Effector memory CD8-positive, alpha-beta T cell (primary cell): Measurements from ENCODE around the gene SZT2.

Experiments
- ATAC-seq: fragments of 150-1000 bp; cut with Tn5 transposase; replicated peaks from 2 replicates; pipeline ENCODE4 v1.10.0; 2021; ENCODE audit warnings: mild to moderate bottlenecking, moderate library complexity
- DNase-seq, 3 experiments: peaks; one replicate each; pipeline ENCODE4 v3.0.0; 2021
- H3K27ac Mint-ChIP-seq, 2 donors: one replicate each; pipeline ENCODE4 v1.8.0; 2022; ENCODE audit warnings: mild to moderate bottlenecking in 2 of 2, mixed read lengths in 2 of 2, moderate library complexity in 2 of 2
- H3K27me3 Mint-ChIP-seq, 2 donors: one replicate each; pipeline ENCODE4 v1.8.0; 2022; ENCODE audit warnings: mixed read lengths in 2 of 2
- H3K36me3 Mint-ChIP-seq: one replicate; pipeline ENCODE4 v1.8.0; 2022; ENCODE audit warnings: mild to moderate bottlenecking, moderate library complexity, mixed read lengths; ENCODE audit not compliant: insufficient read depth
- H3K4me1 Mint-ChIP-seq, 2 donors: one replicate each; pipeline ENCODE4 v1.8.0; 2022; ENCODE audit warnings: low read depth in 2 of 2, mixed read lengths in 2 of 2
- H3K4me3 Mint-ChIP-seq, 2 donors: one replicate each; pipeline ENCODE4 v1.8.0; 2022; ENCODE audit warnings: mild to moderate bottlenecking in 2 of 2, mixed read lengths in 2 of 2, moderate library complexity in 2 of 2
- H3K9me3 Mint-ChIP-seq, 2 donors: one replicate each; pipeline ENCODE4 v1.8.0; 2022; ENCODE audit warnings: mixed read lengths in 2 of 2

Gene SZT2

DNA sequence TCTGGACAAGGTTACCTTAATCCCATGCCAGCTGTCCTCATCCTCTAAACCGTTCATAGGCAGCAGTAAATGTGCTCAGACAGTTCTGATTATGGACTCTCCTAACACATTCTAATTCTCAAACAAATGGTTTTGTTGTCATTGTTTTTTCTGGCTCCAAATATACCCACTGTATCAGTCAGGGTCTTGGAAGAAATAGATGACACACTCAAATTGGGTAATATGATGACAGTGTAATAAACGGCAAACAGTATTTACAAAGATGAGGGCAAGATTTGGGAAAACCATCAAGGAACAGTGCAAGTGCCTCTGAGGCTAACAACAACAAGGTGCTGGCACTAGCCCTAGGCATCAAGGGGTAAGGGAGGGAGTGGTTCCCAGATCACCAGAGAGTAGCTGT is 35.2 kb upstream of the SZT2 start:
- Mint-ChIP-seq H3K27ac (no peak overlapping the region), H3K27me3 (no peaks in the 10 kb centered on the region), H3K4me1 (peaks cover 13 to 17% of the 10 kb centered on the region in 2 donors), H3K36me3 (peaks cover 4% of the 10 kb centered on the region), H3K4me3 (no peak overlapping the region), H3K9me3 (no peaks in the 10 kb centered on the region)
- ATAC-seq (no peak), DNase-seq (no peak)

DNA sequence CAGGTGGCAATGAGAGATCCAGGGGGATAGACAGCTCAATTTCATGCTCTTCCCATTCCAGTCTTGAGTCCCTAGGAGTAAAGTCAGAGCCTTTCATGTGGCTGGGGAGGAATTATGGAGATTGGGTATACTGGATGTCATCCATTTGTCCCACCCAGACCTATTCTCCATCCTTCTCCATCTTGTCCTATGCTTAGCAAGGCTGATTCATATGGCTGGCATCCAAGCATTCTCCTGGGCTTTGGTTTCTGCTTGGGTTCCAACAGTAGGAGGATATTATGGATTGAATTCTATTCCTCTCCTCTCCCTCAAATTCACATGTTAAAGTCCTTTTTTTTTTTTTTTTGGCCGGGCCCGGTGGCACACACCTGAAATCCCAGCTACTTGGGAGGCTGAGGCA is 34.8 kb upstream of the SZT2 start:
- Mint-ChIP-seq H3K4me1 (peaks cover 9 to 17% of the 10 kb centered on the region in 2 donors), H3K9me3 (no peaks in the 10 kb centered on the region)
- DNase-seq = no peak

DNA sequence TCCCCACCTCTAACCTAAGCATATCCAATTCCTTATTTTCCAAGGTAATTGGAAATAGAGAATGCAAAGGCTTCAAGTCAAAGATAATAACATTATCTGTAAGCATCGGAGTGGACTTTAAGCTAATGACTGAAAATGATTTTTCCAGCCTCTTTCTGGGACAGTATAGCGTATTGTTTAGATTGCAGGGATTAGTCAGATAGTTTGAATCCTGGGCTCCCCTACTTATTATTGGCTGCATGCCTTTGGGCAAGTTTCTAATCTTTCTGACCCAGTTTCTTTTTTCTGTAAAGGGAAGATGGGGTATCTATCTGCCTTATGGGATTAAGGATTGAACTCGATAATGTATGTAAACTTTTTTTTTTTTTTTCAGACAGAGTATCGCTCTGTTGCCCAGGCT is 32.4 kb upstream of the SZT2 start:
- H3K27ac Mint-ChIP-seq = no peak overlapping the region
- ATAC-seq = no peak
- H3K36me3 Mint-ChIP-seq = peaks cover 3% of the 10 kb centered on the region
- H3K9me3 Mint-ChIP-seq = no peaks in the 10 kb centered on the region
- H3K27me3 Mint-ChIP-seq = no peaks in the 10 kb centered on the region
- no peak for DNase-seq
- no peak overlapping the region for H3K4me3 Mint-ChIP-seq
- H3K4me1 Mint-ChIP-seq = peaks cover 15 to 18% of the 10 kb centered on the region in 2 donors

More for the DNA sequence above, 34.8 kb upstream of the SZT2 start:
- ATAC-seq = no peak
- Mint-ChIP-seq H3K27me3 (no peaks in the 10 kb centered on the region), H3K27ac (no peak overlapping the region), H3K4me3 (no peak overlapping the region), H3K36me3 (peaks cover 3% of the 10 kb centered on the region)

DNA sequence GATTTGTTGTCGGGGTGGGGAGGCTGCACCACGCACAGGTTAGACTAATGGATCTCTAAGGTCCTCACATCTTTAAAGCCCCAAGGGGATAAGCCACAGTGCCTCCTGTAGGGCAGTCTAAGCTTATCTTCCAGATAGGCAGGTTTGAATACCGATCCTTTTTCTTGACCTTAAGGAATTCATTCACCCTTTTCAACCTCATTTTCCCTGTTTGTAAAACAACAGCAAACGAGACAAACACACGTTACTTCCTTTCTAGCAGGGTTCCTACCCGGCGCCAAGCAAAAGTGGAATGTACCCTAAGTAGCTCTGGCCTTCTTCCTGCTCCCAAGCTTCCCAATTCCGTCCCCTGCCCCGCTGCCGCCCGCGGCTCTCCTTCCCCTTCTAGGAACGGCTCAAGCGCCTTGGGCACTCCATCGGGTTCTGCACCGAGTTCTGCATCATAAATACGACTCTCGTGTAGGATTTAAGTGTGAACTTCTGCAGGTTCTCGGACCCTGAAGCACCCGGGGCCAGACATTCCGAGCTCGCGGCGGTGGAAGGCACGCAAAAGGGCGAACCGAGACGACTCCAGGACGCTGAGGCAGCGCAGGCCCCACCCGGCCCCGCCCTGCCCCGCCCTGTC is 31.5 kb upstream of the SZT2 start:
- DNase-seq = no peak
- peak overlapping the region; percentile 76 to 88 for H3K4me3 Mint-ChIP-seq
- H3K4me1 Mint-ChIP-seq = peaks cover 15 to 18% of the 10 kb centered on the region in 2 donors
- H3K9me3 Mint-ChIP-seq = no peaks in the 10 kb centered on the region
- ATAC-seq = peak; percentile 23
- H3K27me3 Mint-ChIP-seq = no peaks in the 10 kb centered on the region
- peaks cover 8% of the 10 kb centered on the region for H3K36me3 Mint-ChIP-seq
- H3K27ac Mint-ChIP-seq = peak overlapping the region; percentile 27 to 41

DNA sequence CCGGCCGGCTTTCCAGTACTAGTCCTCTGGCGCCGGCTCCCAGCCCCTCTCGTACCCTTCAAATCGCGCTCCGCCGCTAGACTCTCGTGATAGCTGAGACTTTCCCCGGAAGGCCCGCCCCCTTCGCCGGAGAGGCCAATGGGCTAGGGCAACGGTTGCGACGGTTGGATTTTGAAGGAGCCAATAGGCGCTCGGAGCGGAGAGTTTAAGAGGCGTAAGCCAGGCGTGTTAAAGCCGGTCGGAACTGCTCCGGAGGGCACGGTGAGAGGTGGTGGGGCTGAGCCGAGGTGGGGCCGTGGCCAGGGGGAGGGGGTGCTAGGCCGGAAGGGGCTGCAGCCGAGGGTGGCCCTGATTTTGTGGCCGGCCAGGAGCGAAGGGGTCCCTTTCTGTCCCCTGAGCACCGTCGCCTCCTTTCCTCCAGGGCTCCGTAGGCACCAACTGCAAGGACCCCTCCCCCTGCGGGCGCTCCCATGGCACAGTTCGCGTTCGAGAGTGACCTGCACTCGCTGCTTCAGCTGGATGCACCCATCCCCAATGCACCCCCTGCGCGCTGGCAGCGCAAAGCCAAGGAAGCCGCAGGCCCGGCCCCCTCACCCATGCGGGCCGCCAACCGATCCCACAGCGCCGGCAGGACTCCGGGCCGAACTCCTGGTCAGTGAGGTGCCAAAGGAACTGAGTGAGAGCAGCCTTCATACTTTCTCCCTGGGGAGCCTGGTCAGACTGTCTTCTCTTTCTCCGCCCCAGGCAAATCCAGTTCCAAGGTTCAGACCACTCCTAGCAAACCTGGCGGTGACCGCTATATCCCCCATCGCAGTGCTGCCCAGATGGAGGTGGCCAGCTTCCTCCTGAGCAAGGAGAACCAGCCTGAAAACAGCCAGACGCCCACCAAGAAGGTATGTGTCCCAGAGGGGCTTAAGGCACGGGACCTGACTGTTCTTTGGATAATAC is 30.7 kb upstream of the SZT2 start, which contains the start of gene CDC20:
CDC20 (plus strand) TSS at position 236 of the 948 bp plus-strand sequence; CDS start at position 471, 235 bp downstream.
- Mint-ChIP-seq H3K4me3 (peak within 1 kb of the TSS; percentile 76 to 88), H3K27ac (peak within 1 kb of the TSS; percentile 41 to 73), H3K4me1 (peaks cover 15 to 18% of the 10 kb centered on the region in 2 donors), H3K36me3 (peaks cover 15% of the 10 kb centered on the region), H3K9me3 (no peaks in the 10 kb centered on the region), H3K27me3 (no peaks in the 10 kb centered on the region)
- DNase-seq (peak; percentile 95 to 98 (median 97)), ATAC-seq (peak; percentile 98)

DNA sequence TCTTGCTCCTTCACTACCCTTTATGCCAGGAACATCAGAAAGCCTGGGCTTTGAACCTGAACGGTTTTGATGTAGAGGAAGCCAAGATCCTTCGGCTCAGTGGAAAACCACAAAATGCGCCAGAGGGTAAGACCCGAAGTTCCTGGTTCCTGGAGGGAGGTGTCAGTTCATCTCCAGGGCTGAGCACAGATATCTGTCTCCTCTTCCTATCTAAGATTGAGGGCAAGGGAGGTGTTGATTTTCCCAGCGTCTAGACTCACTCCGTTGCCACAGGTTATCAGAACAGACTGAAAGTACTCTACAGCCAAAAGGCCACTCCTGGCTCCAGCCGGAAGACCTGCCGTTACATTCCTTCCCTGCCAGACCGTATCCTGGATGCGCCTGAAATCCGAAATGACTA is 30.0 kb upstream of the SZT2 start:
- Mint-ChIP-seq H3K9me3 (no peaks in the 10 kb centered on the region), H3K27me3 (no peaks in the 10 kb centered on the region), H3K4me1 (peaks cover 16 to 20% of the 10 kb centered on the region in 2 donors), H3K4me3 (peak overlapping the region; percentile 76 to 88), H3K27ac (peak overlapping the region in 1 of 2 donors; percentile 73), H3K36me3 (peaks cover 18% of the 10 kb centered on the region)
- no peak for DNase-seq
- no peak for ATAC-seq

DNA sequence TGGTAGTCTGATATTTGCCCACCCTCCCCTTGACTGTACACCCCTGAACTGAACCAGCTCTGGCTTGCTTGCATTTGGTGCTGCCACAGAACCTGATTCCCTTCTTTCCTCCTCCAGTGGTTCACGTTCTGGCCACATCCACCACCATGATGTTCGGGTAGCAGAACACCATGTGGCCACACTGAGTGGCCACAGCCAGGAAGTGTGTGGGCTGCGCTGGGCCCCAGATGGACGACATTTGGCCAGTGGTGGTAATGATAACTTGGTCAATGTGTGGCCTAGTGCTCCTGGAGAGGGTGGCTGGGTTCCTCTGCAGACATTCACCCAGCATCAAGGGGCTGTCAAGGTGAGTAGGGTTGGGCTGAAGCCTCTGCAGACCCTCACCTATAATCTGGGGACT is 29.1 kb upstream of the SZT2 start:
- ATAC-seq (no peak), DNase-seq (no peak)
- H3K27ac Mint-ChIP-seq = no peak overlapping the region
- H3K4me3 Mint-ChIP-seq = no peak overlapping the region
- peaks cover 21 to 28% of the 10 kb centered on the region in 2 donors for H3K4me1 Mint-ChIP-seq
- no peaks in the 10 kb centered on the region for H3K9me3 Mint-ChIP-seq
- H3K36me3 Mint-ChIP-seq = peaks cover 18% of the 10 kb centered on the region
- H3K27me3 Mint-ChIP-seq = no peaks in the 10 kb centered on the region

DNA sequence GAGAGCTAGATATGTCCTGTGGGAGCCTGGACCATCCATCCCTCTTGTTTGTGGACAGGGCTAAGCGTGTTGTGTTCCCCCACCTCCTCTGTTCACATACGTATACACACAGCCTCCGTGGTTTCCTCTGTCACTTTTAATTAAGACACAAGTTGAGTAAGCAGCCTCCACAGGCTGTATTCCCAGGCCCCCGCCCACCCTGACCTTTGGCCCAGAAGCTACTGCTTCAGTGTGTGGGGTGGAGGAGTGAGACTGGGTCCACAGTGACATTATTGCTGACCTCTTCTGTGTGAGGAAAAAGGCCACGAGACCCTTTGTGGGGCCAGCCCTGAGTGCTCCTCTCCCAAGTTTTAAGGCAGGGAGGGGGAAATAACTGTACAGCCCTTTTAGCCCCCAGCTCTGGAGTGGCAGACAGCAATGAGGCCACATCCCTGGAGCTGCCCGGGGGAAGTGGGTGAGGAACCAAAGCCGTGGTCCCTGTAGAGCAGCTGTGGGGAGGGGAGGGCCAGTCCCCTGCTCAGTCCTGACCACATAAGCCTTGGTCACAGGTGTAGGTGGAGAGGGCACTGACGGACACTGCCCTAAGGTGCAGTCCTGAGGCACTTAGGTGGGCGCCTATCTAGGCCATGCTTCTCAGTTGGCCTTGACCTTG is 26.3 kb upstream of the SZT2 start:
- peaks cover 27% of the 10 kb centered on the region for H3K36me3 Mint-ChIP-seq
- H3K4me3 Mint-ChIP-seq = no peak overlapping the region
- H3K27me3 Mint-ChIP-seq = no peaks in the 10 kb centered on the region
- ATAC-seq = no peak
- no peaks in the 10 kb centered on the region for H3K9me3 Mint-ChIP-seq
- peaks cover 31 to 41% of the 10 kb centered on the region in 2 donors for H3K4me1 Mint-ChIP-seq
- H3K27ac Mint-ChIP-seq = no peak overlapping the region
- DNase-seq = no peak

DNA sequence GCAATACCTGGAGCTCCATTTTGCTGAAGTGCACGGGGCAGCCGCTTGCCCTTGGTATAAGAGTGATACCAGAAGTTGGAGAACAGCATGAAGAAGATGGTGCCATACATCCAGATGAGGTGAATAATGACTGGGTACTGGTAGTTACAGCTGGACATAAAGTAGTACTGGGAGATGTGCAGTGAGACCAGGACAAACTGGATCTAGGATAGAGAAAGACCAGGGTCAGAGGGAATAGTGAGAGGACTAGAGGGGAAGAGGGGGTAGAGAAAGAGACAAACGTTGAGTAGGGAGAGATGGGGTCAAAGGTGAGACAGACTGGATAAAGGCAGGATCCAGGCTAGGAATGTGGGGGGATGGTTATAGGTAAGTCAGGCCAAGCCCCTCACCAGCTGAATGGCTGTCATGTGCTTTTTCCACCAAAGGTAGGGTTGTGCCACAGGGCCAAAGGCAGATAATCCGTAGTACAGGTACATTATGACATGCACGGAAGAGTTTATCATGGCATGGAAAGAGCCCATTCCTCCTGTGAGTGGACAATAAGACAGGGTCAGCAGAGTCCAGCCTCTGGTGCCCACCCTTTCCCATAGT is 25.7 kb upstream of the SZT2 start:
- H3K4me3 Mint-ChIP-seq = no peak overlapping the region
- no peak for DNase-seq
- peaks cover 32 to 45% of the 10 kb centered on the region in 2 donors for H3K4me1 Mint-ChIP-seq
- H3K9me3 Mint-ChIP-seq = no peaks in the 10 kb centered on the region
- H3K27me3 Mint-ChIP-seq = no peaks in the 10 kb centered on the region
- H3K27ac Mint-ChIP-seq = no peak overlapping the region
- H3K36me3 Mint-ChIP-seq = peaks cover 30% of the 10 kb centered on the region
- ATAC-seq = no peak

DNA sequence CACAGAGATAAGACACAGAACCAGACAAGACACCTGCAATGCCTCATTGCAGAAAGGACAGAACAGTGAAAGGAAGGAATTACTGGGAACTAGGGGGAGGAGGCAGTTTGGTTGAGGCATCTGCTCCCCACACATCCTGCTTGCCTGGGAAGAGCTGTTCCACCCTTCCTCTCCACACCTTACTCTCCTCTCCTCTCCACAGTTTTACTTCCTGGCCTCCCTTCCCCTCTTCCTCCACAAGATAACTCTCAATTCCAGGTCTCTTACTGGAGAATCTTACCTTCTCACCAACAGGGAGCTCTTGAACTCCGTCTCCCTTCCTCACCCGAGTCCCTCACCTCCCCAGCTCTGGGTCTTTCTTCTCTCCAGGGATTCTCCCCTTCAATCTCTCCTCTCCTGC is 24.0 kb upstream of the SZT2 start:
- H3K27me3 Mint-ChIP-seq = no peaks in the 10 kb centered on the region
- H3K36me3 Mint-ChIP-seq = peaks cover 30% of the 10 kb centered on the region
- DNase-seq (no peak), ATAC-seq (no peak)
- peaks cover 24 to 46% of the 10 kb centered on the region in 2 donors for H3K4me1 Mint-ChIP-seq
- H3K4me3 Mint-ChIP-seq = peak overlapping the region; percentile 90
- peak overlapping the region; percentile 89 to 94 for H3K27ac Mint-ChIP-seq
- H3K9me3 Mint-ChIP-seq = no peaks in the 10 kb centered on the region

DNA sequence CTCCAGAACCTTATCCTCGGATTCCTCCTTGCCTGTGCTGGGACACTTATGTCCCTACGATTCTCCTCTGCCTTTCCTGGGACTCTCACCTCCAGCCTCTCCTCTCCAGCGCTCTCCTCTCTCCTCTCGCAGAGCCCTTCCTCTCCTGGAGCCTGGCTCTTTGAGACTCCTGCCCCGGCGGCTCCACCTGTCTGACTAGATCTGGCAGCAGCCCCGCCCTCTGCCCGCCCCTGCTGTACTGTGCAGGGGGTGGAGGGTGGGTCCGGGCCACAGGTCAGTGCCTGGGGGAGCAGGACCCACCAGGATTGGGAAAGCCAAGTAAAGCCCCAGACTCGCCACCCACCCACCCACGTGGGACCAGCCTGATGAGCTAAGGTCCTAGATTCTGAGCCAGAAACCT is 23.5 kb upstream of the SZT2 start:
- DNase-seq = no peak
- H3K36me3 Mint-ChIP-seq = peaks cover 30% of the 10 kb centered on the region
- peak overlapping the region; percentile 89 to 94 for H3K27ac Mint-ChIP-seq
- H3K4me1 Mint-ChIP-seq = peaks cover 26 to 47% of the 10 kb centered on the region in 2 donors
- no peaks in the 10 kb centered on the region for H3K9me3 Mint-ChIP-seq
- no peak for ATAC-seq
- peak overlapping the region; percentile 90 for H3K4me3 Mint-ChIP-seq
- no peaks in the 10 kb centered on the region for H3K27me3 Mint-ChIP-seq

DNA sequence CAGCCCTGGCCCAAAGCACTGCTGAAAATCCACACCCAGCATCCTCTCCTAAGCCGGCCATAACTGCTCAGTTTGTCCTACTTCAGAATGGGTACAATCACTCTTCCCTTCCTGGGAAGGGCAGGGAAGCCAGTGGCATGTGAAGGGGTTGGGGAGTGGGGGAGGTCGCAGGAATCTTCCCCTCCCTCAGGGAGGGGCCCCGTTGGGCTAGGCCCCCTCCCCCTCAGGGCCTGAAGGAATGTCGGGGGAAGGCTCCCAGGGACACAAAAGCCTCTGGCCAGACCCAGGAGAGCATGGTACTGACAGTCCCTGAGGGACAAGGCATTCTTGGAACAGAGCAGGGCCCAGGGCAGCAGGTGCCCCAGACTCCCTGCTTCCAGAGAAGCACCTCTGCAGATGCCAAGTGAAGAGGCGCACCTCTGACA is 23.1 kb upstream of the SZT2 start:
- no peak for ATAC-seq
- no peaks in the 10 kb centered on the region for H3K27me3 Mint-ChIP-seq
- H3K4me3 Mint-ChIP-seq = peak overlapping the region; percentile 90
- peaks cover 26 to 43% of the 10 kb centered on the region in 2 donors for H3K4me1 Mint-ChIP-seq
- no peak for DNase-seq
- peaks cover 30% of the 10 kb centered on the region for H3K36me3 Mint-ChIP-seq
- H3K27ac Mint-ChIP-seq = peak overlapping the region; percentile 89 to 94
- H3K9me3 Mint-ChIP-seq = no peaks in the 10 kb centered on the region
